MM.1S (cell line): ENCODE measurements around the gene PLAAT4.

Experiments
- DNase-seq: peaks from one replicate; pipeline ENCODE4 v3.0.0-alpha.2; 2015
- H2AFZ ChIP-seq: fragments of 300-600 bp; sonication (generic); 2 replicates; pipeline ENCODE4 v1.6.0; 2016; ENCODE audit warnings: antibody characterized with exemption, low read length
- H3F3A ChIP-seq: fragments of 300-600 bp; sonication (generic); 2 replicates; pipeline ENCODE4 v1.6.1; 2016; ENCODE audit warnings: mild to moderate bottlenecking, antibody characterized with exemption, low read length, moderate library complexity, mixed read lengths; ENCODE audit not compliant: insufficient read depth
- H3K27ac ChIP-seq: fragments of 300-600 bp; sonication (generic); 2 replicates; pipeline ENCODE4 v1.5.1; 2016; ENCODE audit warnings: mild to moderate bottlenecking, low read length
- H3K27me3 ChIP-seq: fragments of 300-600 bp; sonication (generic); replicated peaks from 2 replicates; pipeline ENCODE4 v1.6.0; 2016; ENCODE audit warnings: low read length; ENCODE audit not compliant: insufficient read depth
- H3K36me3 ChIP-seq: fragments of 300-600 bp; sonication (generic); replicated peaks from 2 replicates; pipeline ENCODE4 v1.6.1; 2016; ENCODE audit warnings: mild to moderate bottlenecking, low read length, mixed read lengths; ENCODE audit not compliant: insufficient read depth
- H3K4me1 ChIP-seq: fragments of 300-600 bp; sonication (generic); 2 replicates; pipeline ENCODE4 v1.6.1; 2016; ENCODE audit warnings: low read length, mixed read lengths
- H3K4me2 ChIP-seq: fragments of 300-600 bp; sonication (generic); 2 replicates; pipeline ENCODE4 v1.6.0; 2016; ENCODE audit warnings: low read depth, low read length
- H3K4me3 ChIP-seq: fragments of 300-600 bp; sonication (generic); 2 replicates; pipeline ENCODE4 v1.5.1; 2016; ENCODE audit warnings: low read length, mixed read lengths
- H3K79me2 ChIP-seq: fragments of 300-600 bp; sonication (generic); 2 replicates; pipeline ENCODE4 v1.6.1; 2016; ENCODE audit warnings: mixed run types, low read length, mixed read lengths
- H3K9ac ChIP-seq: fragments of 300-600 bp; sonication (generic); 2 replicates; pipeline ENCODE4 v1.6.1; 2016; ENCODE audit warnings: low read length, mixed read lengths
- H3K9me2 ChIP-seq: fragments of 300-600 bp; sonication (generic); replicated peaks from 2 replicates; pipeline ENCODE4 v1.6.1; 2016; ENCODE audit warnings: mild to moderate bottlenecking, low read length, mixed read lengths; ENCODE audit not compliant: insufficient read depth
- H3K9me3 ChIP-seq: fragments of 300-600 bp; sonication (generic); replicated peaks from 2 replicates; pipeline ENCODE4 v1.6.1; 2016; ENCODE audit warnings: mild to moderate bottlenecking, low read length, mixed read lengths; ENCODE audit not compliant: insufficient read depth
- H4K20me1 ChIP-seq: fragments of 300-600 bp; sonication (generic); 2 replicates; pipeline ENCODE4 v1.6.1; 2016; ENCODE audit warnings: mild to moderate bottlenecking, low read length, moderate library complexity, mixed read lengths; ENCODE audit not compliant: insufficient read depth
- EZH2 ChIP-seq: fragments of 300-600 bp; sonication (generic); optimal IDR thresholded peaks from 2 replicates; pipeline ENCODE3; 2017; ENCODE audit warnings: low read depth, mild to moderate bottlenecking, antibody characterized with exemption, low read length, mixed read lengths
- EZH2phosphoT487 ChIP-seq: fragments of 300-600 bp; sonication (generic); IDR thresholded peaks from 2 replicates; pipeline ENCODE4 v1.6.1; 2018; ENCODE audit warnings: antibody characterized with exemption, low read length
- TF ChIP-seq, protein P1 (sequence below): fragments of 300-600 bp; sonication (generic); IDR thresholded peaks from 2 replicates; pipeline ENCODE4 v1.5.1; 2016; ENCODE audit warnings: antibody characterized with exemption, low read length, mixed read lengths

PLAAT4 gene

DNA sequence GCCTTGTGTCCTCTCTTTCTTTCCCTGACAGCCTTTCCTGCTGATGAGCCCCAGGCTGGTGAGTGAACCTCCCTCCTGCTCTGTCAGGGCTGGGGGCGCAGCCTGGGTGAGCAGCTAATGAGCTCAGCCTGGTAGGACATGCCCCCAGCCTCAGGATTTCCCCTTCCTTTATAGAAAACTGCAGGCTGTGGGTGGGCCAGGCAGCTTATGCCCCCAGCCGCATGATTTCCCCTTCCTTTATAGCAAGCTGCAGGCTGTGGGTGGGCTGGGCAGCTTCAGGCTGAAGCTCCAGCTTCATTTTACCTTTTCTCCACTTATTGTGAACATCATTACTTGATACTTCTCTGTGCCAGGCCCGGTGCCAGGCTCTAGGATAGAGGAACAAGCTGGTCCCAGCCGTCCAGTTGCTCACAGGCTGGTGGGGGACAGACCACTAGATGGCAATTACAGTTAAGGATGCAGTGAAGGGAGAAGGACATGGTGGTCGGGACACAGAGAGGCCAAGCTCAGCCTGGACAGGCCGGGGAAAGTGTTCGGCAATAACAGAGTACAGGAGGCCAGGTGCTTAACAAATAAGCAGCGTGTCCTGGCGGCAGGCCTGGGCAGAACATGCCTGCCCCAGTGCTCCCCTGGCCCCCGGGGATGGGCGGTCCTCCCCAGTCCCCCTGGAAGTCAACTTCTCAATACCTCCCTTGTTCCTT, 25.4 kb upstream of the PLAAT4 start:
- H3K79me2 ChIP-seq = no peaks in the 10 kb centered on the region
- H3K27me3 ChIP-seq = no peaks in the 10 kb centered on the region
- H3K4me2 ChIP-seq = no peak overlapping the region
- TF ChIP-seq EZH2phosphoT487 (no peak), EZH2 (no peak)
- TF ChIP-seq, protein P1, sequence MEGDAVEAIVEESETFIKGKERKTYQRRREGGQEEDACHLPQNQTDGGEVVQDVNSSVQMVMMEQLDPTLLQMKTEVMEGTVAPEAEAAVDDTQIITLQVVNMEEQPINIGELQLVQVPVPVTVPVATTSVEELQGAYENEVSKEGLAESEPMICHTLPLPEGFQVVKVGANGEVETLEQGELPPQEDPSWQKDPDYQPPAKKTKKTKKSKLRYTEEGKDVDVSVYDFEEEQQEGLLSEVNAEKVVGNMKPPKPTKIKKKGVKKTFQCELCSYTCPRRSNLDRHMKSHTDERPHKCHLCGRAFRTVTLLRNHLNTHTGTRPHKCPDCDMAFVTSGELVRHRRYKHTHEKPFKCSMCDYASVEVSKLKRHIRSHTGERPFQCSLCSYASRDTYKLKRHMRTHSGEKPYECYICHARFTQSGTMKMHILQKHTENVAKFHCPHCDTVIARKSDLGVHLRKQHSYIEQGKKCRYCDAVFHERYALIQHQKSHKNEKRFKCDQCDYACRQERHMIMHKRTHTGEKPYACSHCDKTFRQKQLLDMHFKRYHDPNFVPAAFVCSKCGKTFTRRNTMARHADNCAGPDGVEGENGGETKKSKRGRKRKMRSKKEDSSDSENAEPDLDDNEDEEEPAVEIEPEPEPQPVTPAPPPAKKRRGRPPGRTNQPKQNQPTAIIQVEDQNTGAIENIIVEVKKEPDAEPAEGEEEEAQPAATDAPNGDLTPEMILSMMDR = no peak
- H2AFZ ChIP-seq = no peak overlapping the region
- no peaks in the 10 kb centered on the region for H3K9me3 ChIP-seq
- H3K9me2 ChIP-seq = no peaks in the 10 kb centered on the region
- H3K4me1 ChIP-seq = no peaks in the 10 kb centered on the region
- H3K9ac ChIP-seq = no peak overlapping the region
- no peak overlapping the region for H3K4me3 ChIP-seq
- no peaks in the 10 kb centered on the region for H3F3A ChIP-seq
- H3K36me3 ChIP-seq = no peaks in the 10 kb centered on the region
- no peak overlapping the region for H3K27ac ChIP-seq
- H4K20me1 ChIP-seq = no peaks in the 10 kb centered on the region
- DNase-seq = no peak

DNA sequence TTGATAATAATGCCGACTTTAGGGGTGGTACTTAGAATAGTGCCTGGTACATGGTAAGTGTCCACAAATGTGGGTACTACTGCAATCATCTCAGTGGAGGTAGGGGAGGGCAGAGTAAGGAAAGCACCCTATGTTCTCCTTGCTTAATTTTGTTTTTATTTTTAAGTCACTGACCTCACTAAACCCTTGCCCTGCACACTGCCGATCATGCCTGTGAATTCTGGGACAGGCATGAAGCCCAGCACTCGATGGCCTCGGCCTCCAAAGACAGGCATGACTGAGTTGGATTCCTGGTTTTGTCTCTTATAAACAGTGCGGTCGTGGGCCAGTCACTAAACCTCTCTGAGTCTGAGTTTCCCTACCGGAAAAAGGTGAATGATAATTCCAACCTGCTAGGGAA, 23.8 kb upstream of the PLAAT4 start:
- TF ChIP-seq EZH2phosphoT487 (no peak), EZH2 (no peak)
- TF ChIP-seq, protein P1 = no peak
- Histone ChIP-seq H4K20me1 (no peaks in the 10 kb centered on the region), H3K79me2 (no peaks in the 10 kb centered on the region), H3K4me2 (no peak overlapping the region), H3K9me3 (no peaks in the 10 kb centered on the region), H3K4me3 (no peak overlapping the region), H3K9ac (no peak overlapping the region), H3K36me3 (no peaks in the 10 kb centered on the region), H3F3A (no peaks in the 10 kb centered on the region), H3K27ac (no peak overlapping the region), H2AFZ (no peak overlapping the region), H3K4me1 (no peaks in the 10 kb centered on the region), H3K9me2 (no peaks in the 10 kb centered on the region), H3K27me3 (no peaks in the 10 kb centered on the region)
- DNase-seq = no peak

DNA sequence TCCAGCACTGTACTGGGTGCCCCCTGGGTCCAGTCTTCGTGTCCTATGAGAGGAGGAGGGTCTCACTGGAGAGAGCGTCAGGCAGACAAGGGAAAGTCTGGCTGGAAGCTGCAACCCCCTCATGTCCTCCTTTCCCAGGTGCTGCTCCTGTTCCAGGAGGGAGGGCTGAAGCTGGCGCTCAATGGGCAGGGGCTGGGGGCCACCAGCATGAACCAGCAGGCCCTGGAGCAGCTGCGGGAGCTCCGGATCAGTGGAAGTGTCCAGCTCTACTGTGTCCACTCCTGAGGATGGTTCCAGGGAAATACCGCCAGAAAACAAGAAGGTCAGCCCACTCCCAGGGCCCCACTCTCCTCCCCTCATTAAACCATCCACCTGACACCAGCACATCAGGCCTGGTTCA, 20.5 kb upstream of the PLAAT4 start:
- H3K9me2 ChIP-seq = no peaks in the 10 kb centered on the region
- TF ChIP-seq EZH2 (no peak), EZH2phosphoT487 (no peak)
- TF ChIP-seq, protein P1 = no peak

More for the DNA sequence above, 20.5 kb upstream of the PLAAT4 start:
- Histone ChIP-seq H4K20me1 (no peaks in the 10 kb centered on the region), H2AFZ (no peak overlapping the region), H3K9ac (no peak overlapping the region), H3K4me2 (no peak overlapping the region), H3F3A (no peaks in the 10 kb centered on the region), H3K9me3 (no peaks in the 10 kb centered on the region), H3K36me3 (no peaks in the 10 kb centered on the region), H3K4me1 (peaks cover 7% of the 10 kb centered on the region), H3K79me2 (no peaks in the 10 kb centered on the region), H3K27me3 (no peaks in the 10 kb centered on the region), H3K27ac (no peak overlapping the region), H3K4me3 (no peak overlapping the region)
- no peak for DNase-seq
